NOMO-1 treated with DMSO at 0.1 percent for 48 hours (cell line): ENCODE results near the gene RPS19.
"Not testable (repeated sequence)": the region's sequence is repeated elsewhere in the genome, so short reads cannot be mapped to it uniquely, and the experiment has no call there.

Experiments
- DNase-seq: peaks from one replicate; lab custom pipeline; 2025; ENCODE audit not compliant: unreplicated experiment; lab: John Stamatoyannopoulos, UW

The RPS19 gene

DNA sequence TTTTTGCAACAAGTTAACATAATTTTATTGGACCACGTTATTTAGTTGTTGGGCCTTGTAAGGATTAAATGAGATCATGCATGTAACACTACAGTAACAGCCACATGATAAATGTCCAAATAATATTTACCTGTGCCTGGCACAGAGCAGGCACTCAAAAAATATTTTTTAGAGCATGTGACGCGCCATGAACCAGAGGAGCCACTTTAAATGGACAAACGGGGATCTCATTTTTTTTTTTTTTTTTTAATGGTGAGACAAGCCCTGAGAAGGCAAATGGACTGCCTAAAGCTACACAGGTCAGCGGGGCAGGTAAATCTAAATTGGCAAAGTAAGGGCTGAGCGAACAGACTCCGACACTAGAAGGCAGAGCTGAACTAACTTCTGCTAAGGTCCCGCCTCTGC, 840 bp upstream of the RPS19 start:
- no peak for DNase-seq

DNA sequence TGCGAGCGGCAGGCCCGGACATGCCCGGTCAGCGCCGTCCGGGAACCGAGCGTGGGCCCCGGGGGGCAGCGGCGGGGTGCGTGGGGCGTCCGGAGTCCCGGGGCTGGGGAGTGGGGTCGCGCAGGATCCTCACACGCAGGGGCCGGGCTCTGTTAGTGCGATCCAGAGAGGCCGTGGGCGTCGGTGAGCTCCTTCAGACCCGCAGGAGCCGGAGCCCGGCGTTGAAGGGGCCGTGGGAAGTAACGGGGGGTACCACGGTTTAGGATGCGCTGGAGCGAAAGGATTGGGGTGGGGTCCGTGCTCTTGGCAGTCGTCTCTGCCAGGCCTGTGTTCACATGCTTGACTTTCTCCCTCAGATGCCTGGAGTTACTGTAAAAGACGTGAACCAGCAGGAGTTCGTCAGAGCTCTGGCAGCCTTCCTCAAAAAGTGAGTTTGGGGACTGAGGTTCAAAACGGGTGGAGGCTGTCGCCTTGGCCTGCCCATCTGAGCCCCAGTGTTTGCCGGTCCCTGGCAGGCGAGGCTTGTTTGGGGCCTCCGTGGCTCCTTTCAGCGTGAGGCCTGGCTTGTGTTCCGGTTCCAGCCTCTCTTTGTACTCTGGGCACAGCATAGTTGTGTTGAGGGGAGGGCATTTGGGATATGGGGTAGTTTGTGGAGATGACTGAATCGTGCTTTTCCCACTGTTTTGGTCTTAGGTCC, 512 bp downstream of the RPS19 start:
- no peak for DNase-seq

DNA sequence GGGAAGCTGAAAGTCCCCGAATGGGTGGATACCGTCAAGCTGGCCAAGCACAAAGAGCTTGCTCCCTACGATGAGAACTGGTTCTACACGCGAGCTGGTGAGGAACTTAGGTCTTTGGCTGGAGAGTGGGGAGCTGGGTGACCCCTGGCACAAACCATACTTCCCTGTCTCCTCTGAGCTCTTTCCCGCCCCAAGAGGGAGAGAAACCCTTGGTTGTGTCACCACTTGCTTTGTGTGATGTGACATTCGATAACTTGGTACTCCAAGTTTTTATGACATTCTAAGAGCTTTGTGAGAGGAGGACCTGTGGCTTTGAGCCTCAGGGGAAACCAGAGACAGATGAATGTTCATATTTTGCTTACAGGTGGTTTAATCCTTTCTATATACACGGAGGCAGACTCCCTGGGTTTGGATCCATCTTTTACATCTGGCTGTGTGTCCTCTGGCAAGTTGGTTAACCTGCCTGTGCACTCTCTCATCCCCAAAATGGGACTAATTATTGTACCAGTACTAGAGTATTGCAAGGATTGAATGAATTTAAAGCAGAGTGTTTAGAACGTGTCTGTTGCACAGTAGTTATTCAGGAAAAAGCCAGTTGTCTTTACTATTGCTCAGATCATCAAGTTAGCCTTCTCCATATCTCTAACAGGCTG, 1.2 kb downstream of the RPS19 start:
- no peak for DNase-seq

DNA sequence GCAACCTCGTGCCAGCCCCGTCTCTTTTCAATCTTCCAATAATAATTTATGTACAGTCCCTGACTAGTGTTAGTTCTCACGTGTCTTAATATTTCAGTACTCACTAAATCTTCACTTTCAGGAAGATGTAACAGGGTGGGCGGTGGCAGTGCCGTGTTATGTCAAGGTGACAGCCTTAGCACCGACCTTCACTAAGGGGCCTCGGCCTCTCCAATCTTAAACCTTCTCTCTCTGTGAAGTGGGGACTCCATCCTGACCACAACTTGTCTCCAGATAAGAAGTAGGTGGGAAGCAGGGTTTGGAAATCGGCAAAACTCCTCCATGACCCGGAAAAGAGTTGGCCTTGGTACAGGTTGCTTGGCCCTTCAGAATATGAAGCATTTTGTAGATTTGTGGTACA, 1.8 kb downstream of the RPS19 start:
- no peak for DNase-seq

DNA sequence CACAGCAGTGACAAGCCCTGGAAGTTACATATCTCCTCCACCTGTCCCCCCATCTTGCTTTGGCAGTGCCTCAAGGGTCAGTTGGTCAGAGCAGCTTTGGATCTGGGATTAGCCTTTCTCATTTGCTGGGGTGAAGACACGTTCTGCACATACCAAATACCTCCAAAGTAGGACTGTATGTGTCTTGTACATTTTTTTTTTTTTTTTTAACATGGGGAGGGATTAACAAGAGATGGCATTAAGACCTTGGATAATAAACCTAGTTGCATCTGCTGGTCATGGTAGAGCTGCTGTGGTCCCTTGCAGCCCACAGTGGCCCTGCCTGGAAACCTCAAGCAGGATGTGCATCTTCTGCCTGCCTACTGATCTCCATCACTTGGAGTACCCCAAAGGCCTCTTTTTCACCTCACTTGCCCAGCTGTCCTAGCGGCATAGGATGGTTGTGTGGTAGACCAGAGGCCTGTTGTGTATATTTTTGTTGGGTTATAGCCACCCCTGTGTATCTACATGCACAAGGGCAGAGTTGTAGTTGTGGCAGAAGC, 2.5 kb downstream of the RPS19 start:
- no peak for DNase-seq

DNA sequence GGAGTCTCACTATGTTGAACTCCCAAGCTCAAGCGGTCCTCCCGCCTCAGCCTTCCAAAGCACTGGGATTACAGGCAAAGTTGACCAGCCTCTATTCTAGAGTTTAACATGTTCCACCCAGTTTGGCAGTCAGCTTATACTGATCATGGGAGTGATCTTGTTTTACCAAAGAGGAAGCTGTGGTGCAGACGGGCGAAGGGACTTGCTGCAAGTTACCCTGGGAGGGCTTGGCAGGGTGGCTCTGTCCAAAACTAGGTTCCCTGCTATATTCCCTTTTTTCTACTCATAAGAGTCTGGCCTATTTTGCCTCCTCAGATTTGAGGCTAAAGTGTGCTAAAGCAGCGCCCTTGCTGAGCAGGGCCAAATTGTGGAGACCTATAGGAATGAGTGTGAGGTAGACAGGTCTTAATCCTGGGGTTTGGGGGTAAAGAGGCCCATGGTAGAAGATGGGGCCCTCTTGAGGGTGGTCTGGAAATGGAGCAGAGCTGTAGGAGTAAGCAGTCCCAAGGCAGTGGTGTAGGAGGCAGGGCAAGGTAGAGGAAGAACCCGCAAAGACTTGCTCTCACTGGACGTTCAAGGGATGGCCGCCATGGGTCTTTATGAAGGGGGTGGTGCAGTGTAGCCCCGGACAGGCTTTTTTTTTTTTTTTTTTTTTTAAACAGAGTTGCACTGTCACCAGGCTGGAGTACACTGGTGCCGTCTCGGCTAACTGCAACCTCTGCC, 3.3 kb downstream of the RPS19 start:
- peak; percentile 27 for DNase-seq

DNA sequence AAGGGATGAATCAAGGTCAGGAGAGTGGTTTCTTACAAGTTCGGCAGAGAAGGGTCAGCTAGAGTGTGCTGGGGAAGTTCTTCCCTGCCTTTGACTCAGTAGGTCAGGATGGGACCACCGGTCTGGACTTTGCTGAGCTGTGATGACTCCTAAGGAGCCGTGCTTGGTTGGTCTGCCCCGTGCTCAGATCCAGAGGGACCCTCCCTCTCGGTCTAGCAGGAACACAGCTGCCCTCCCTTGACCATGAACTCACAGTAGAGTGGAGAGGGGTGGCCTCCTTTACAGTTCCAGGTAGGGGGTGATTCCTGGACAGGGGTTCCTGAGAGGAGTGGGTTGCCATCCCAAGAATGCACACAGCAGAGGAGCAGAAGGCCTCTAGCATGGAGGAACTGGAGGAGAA, 4.3 kb downstream of the RPS19 start:
- DNase-seq, result no peak

DNA sequence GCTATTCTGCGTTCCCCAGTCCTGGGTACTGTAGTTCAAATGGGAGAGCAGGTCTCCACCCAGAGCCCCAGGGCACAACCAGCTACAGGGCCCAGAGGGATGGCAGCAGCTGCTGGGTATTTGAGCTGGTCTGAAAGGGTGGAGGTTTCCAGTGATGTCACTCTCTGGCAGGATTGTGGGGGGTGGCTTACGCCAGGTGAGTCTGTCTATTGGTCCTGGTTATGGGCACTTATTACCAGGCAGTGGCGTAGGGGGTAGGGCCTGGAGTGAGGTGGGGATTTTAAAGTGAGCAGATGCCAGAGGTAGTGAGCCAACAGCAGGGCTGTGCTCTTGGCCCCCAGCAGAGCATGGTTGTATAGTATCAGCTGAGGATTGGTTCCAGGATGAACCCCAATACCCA, 6.2 kb downstream of the RPS19 start:
- no peak for DNase-seq

DNA sequence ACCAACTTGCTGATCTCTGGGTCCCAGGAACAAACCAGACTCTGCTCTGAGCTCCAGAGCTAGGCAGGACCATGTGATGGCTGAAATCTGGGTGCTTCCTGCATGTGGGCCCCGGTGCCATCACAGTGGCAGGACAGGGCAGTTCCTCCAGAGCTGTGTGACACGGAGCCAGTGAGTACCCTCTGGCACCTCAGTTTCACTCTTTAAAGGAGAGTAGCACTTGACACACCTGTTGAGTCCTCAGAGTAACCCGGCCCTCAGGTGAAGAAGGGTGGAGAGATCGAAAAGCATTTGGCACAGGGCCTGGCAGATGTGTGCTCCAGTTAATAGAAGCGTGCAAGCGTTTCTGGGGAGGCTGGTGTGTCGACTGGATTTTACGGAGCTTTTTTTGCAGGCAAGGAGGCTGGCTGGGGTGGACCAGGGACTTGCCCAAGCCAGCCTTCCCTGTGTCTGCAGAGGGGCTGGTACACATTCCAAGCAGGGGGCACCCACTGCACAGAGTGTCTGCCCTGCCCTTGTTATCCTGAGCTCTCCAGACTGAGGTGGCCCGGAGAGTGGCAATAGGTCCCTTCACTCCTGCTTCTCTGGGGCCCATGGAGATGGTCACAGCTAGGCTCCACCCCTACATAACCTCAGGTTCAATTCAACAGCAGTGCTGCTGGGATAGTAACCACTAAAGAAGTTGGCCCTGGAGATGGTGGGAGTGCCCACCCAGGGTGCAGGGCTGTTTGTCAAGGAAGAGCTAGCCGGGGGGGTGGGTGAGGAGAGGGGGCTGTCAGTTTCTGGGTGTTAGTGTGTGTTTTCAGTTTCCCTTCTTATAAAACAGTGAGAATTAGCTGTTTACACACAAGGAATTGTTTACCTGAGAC, 8.3 kb downstream of the RPS19 start:
- DNase-seq, result no peak

DNA sequence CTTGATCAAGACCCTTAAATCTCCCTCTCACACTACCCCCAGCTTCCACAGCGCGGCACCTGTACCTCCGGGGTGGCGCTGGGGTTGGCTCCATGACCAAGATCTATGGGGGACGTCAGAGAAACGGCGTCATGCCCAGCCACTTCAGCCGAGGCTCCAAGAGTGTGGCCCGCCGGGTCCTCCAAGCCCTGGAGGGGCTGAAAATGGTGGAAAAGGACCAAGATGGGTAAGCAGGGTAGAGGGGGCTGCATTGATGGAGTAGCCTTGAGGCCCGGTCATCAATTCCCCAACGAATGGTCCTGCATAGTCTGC, 8.9 kb downstream of the RPS19 start:
- DNase-seq, result no peak

DNA sequence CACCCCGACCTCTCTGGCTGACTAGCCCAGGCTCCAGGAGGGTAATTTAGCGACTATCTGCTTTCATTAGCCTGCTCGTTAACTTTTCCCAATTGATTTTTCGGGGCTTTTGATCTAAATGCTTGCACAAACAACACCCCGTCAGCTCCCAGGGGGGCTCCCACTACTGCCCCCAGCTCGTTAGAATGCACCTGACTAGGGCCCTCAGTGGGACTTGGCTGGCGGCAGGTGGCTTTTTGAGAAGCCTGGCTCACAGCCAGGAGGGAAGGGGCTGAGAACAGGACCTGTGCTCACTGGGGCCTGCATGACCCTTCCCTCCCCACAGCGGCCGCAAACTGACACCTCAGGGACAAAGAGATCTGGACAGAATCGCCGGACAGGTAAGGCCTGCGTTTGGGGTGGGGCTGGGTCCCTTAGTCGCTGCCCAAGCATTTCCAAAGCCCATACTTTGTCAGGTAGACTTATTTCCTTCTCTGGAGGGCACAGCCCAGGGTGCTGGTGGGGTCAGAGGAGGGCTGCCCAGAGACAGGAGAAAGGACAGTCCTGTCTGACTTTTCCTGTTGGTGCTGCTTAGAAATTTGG, 9.4 kb downstream of the RPS19 start:
- no peak for DNase-seq

DNA sequence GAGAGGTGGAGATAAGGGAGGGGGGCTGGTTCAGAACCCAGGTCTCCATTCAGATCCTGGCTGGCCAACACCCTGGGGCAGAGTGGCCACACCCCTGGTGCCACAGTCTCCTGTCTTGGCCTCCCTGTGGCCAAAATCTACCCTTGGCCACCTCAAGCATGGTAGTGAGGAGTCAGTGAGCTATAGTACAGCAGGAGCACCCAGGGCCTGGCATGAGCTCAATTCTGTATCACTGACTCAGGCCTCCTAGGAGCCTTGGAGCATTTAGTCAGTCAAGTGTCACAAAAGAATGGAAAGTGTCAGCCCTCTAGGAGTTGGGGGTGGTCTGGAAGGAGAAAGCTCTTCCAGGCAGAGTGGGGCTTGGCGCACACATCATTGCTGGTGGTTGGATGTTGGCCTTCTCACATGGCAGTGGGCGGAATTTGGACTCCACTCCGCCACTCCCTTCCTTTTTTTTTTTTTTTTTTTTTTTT, 10.4 kb downstream of the RPS19 start:
- no peak for DNase-seq

DNA sequence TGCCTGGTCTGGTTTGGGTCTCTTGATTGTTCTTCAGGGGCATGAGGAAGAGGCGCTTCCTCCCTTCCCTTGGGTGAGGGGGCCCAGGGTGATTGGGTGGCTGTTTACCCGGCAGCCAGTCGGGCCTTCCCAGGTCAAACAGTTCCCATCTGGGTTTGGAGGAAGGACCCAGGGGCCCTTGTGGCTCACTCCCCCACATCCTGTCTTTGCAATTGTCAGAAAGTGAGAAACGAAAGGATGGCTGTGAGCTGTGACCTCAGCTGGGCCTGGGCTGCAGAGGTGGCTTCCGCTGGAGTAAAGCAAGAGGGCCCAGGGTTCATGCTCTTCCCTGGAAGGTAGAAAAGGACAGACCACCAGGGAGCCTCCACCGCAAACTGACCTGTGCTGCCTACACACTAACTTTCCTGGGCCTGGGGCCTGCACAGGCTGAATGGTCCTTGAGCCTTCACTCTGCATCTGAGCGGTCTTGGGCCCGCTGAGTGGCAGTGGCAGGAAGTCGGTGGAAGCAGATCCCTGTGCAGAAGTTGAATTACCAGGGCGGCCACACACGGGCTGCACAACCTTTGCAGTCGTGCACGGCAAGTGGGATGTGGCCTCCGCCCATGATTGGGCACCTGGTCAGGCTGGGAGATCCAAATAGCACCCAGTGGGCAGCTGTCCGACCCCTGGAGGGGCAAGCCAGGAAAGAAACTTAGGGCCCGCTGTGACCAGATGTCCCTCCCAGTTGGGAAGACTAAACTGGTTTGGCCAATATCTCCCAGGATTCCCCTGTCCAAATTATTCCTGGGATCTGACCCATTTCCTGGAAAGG, 11.7 kb downstream of the RPS19 start:
- peak; percentile 30 for DNase-seq

DNA sequence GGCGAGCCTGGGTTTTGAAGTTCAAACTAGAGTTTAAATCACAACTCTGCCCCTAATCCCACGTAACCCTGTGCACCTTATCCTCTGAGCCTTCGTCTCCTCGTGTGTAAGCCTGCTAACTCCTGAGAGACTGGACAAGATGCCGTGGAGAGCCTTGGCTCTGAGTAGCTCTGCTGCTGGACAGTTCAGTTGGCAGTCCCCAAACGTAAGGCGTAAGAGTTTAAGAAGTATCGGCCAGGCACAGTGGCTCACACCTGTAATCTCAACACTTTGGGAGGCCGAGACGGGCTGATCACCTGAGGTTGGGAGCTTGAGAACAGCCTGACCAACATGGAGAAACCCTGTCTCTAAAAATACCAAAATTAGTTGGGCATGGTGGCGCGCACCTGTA, 12.3 kb downstream of the RPS19 start:
- no peak for DNase-seq

DNA sequence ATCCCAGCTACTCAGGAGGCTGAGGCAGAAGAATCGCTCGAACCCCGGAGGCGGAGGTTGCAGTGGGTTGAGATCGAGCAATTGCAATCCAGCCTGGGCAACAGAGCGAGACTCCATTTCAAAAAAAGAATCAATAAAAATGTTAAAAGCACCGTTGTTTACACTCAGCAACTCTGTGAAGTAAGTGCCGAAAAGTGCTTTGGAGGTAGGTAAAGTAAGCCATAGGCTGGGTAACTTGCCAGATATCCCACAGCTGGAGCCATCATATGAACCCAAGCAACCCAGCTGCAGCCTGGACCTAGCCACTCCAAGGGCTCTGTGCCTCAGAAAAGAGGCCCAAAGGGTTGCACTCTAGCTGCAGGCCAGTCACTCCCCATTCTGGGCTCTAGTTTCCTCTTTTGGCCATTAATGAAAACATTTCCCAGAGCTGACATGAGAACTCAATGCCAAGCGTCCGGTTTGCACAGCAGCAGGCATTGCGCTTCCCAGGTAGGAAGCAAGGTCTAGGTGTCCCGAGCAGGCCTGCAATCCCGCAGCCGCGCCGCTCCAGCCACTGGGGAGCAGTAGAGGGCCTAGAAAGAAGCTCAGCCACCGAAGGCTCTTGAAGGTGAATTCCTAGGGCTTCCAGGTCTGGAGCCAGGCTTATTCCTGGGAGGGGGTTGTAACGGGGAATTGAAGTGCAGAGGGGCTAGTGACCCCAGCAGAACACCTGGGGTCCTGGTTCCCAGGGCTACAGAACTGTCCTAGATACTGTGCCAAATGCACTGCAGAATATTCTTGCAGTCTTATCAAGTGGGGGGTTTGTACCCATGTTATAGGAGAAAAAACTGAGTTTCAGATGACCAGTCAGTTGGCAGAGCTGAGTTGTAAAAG, 13.0 kb downstream of the RPS19 start:
- DNase-seq, result peak; percentile 36

DNA sequence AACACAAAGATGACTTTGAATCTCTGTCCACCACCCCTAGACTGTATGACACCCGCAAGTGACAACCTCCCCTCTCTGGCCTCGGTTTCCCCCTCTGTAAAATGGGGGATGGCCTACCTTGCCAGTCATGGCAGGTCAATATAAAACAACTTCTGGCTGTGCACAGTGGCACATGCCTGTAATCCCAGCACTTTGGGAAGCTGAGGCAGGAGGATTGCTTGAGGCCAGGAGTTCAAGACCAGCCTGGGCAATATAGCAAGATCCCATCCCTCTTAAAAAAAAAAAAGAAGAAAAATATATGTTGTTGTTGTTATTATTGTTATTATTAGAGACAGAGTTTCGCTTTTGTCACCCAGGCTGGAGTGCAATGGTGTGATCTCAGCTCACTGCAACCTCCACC, 15.9 kb downstream of the RPS19 start:
- not testable (repeated sequence) for DNase-seq

DNA sequence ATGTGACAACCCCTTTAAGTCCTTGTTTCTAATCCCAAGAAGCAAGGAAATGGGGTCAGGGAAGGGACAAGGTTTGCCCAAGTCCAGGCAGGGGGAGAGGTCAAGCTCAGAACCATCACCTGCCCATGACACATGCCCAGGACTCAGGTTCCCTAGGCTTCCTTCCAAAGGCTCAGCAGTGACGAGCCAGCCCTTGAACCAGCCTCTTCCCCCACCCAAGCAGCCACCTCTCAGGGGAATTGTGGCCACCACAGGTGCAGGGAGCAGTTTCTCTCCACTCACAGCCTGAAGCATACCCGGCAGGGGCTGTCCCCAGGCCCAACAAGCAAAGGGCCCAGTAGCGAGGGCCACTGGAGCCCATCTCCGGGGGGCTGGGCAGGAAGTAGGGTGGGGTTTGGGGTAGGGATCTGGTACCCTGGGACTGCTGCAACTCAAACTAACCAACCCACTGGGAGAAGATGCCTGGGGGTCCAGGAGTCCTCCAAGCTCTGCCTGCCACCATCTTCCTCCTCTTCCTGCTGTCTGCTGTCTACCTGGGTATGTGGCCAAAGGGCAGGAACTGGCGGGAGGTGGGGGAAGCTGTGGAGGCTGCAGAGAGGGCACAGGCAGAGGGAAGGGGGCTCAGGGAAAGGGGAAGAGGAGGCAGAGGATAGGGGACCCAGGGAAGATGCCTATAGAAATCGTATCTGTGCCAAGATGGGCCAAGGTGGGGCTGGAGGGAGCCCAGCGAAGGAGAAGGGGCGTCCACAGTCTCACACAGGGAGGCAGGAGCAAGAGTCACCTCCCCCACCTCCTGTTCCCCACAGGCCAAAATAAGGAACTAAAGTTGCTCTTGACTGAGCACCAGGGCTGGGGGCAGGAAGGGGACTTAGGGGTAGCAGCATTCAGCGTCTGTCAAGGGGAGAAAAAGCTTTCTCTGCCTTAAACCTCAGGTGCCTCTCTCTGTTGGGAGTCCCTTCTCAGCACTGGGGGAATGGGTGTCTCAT, 17.1 kb downstream of the RPS19 start, which contains the start of gene CD79A:
Gene CD79A, plus strand, starts transcription at position 433 of the 986 bp plus-strand sequence. Its CDS starts 26 bp downstream, at position 459.
- peak; percentile 87 for DNase-seq
